ENCODE measurements around the gene TBX19.

TBX19 gene

GRCh38 chr1:168297019-168297730, 16.5 kb downstream of the TBX19 start:
- Histone ChIP-seq H3K4me3 (ENCODE audit: low read length in 2 of 2) (no peak overlapping the region), H3K9ac (ENCODE audit: low read length in 2 of 2) (no peak overlapping the region), H3K27me3 (ENCODE audit: control insufficient read depth in 1 of 2, insufficient read depth in 2 of 2, low read length in 2 of 2) (no peaks in the 10 kb centered on the region), H3K27ac (ENCODE audit: low read length) (no peak overlapping the region), H3K9me3 (ENCODE audit: control insufficient read depth in 2 of 2, low read length in 2 of 2) (no peaks in the 10 kb centered on the region), H3K36me3 (ENCODE audit: control insufficient read depth in 2 of 2, insufficient read depth in 2 of 2, low read length in 2 of 2) (no peaks in the 10 kb centered on the region), H3K4me1 (ENCODE audit: control insufficient read depth, insufficient read depth, low read length) (peaks cover 2% of the 10 kb centered on the region)

DNA sequence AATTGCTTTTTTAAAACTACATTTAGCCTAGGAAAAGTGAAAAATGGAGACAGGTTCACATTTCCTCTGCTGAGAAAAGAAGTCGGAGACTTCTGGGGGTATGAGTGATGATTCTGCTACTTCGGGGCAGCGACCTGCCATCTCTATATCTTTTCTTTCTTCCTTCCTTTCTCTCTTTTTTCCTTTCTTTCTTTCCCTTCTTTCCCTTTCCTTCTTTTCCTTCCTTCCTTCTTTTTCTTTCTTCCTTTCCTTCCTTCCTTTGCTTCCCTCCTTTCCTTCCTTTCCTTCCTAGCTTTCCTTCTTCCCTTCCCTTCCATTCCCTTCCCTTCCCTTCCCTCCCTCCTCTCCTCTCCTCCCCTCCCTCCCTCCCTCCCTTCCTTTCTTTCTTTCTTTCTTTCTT, 17.8 kb downstream of the TBX19 start:
- Histone ChIP-seq H3K4me1 (ENCODE audit: control insufficient read depth, insufficient read depth, low read length) (no peaks in the 10 kb centered on the region), H3K27me3 (ENCODE audit: control insufficient read depth in 1 of 2, insufficient read depth in 2 of 2, low read length in 2 of 2) (no peaks in the 10 kb centered on the region), H3K4me3 (ENCODE audit: low read length in 2 of 2) (no peak overlapping the region), H3K9me3 (ENCODE audit: control insufficient read depth in 2 of 2, low read length in 2 of 2) (no peaks in the 10 kb centered on the region), H3K27ac (ENCODE audit: low read length) (no peak overlapping the region), H3K36me3 (ENCODE audit: control insufficient read depth in 2 of 2, insufficient read depth in 2 of 2, low read length in 2 of 2) (no peaks in the 10 kb centered on the region), H3K9ac (ENCODE audit: low read length in 2 of 2) (no peak overlapping the region)

- H3K27ac ChIP-seq (ENCODE audit: low read length): no peak overlapping the region
- H3K4me1 ChIP-seq (ENCODE audit: control insufficient read depth, insufficient read depth, low read length): no peaks in the 10 kb centered on the region
These were observed 19.9 kb downstream of the TBX19 start for GRCh38 chr1:168300626-168301025.

GRCh38 chr1:168301664-168302320, 21.1 kb downstream of the TBX19 start:
- Histone ChIP-seq H3K27ac (ENCODE audit: low read length) (no peak overlapping the region), H3K9ac (ENCODE audit: low read length in 2 of 2) (no peak overlapping the region), H3K4me1 (ENCODE audit: control insufficient read depth, insufficient read depth, low read length) (no peaks in the 10 kb centered on the region), H3K27me3 (ENCODE audit: control insufficient read depth in 1 of 2, insufficient read depth in 2 of 2, low read length in 2 of 2) (no peaks in the 10 kb centered on the region), H3K4me3 (ENCODE audit: low read length in 2 of 2) (no peak overlapping the region), H3K9me3 (ENCODE audit: control insufficient read depth in 2 of 2, low read length in 2 of 2) (no peaks in the 10 kb centered on the region), H3K36me3 (ENCODE audit: control insufficient read depth in 2 of 2, insufficient read depth in 2 of 2, low read length in 2 of 2) (no peaks in the 10 kb centered on the region)

More at GRCh38 chr1:168300626-168301025, 19.9 kb downstream of the TBX19 start:
- H3K4me3 ChIP-seq (ENCODE audit: low read length in 2 of 2): no peak overlapping the region
- H3K9ac ChIP-seq (ENCODE audit: low read length in 2 of 2): no peak overlapping the region
- no peaks in the 10 kb centered on the region for H3K36me3 ChIP-seq (ENCODE audit: control insufficient read depth in 2 of 2, insufficient read depth in 2 of 2, low read length in 2 of 2)
- H3K27me3 ChIP-seq (ENCODE audit: control insufficient read depth in 1 of 2, insufficient read depth in 2 of 2, low read length in 2 of 2): no peaks in the 10 kb centered on the region
- no peaks in the 10 kb centered on the region for H3K9me3 ChIP-seq (ENCODE audit: control insufficient read depth in 2 of 2, low read length in 2 of 2)

DNA sequence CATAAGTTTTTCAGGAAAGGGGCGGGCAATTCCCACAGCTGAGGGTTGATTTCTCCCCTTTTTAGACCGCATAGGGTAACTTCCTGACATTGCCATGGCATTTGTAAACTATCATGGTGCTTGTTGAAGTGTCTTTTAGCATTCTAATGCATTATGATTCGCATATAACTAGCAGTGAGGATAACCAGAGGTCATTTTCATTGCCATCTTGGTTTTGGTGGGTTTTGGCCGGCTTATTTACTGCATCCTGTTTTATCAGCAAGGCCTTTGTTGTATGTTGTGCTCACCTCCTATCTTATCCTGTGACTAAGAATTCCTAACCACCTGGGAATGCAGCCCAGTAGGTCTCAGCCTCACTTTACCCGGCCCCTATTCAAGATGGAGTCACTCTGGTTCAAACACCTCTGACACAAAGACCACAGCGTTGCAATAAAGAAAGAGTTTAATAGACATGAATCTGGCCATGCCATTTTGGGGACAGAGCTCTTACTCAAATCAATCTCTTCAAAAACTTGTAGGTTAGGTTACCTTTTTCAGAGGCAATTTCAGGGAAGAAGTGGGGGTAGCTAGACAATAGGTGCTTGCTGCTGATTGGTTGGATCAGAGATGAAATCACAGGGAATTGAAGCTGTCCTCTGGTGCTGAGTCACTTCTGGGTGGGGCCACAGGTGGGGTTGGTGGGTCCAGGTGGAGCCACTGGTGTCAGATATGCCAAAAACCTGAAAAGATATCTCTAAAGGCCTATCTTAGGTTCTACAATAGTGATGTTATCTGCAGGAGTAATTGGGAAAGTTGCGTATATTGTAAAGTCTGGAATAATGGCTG, 23.3 kb downstream of the TBX19 start:
- Histone ChIP-seq H3K9me3 (ENCODE audit: control insufficient read depth in 2 of 2, low read length in 2 of 2) (no peaks in the 10 kb centered on the region), H3K27ac (ENCODE audit: low read length) (no peak overlapping the region), H3K9ac (ENCODE audit: low read length in 2 of 2) (no peak overlapping the region), H3K36me3 (ENCODE audit: control insufficient read depth in 2 of 2, insufficient read depth in 2 of 2, low read length in 2 of 2) (peaks cover 0 to 5% of the 10 kb centered on the region in 2 donors), H3K4me1 (ENCODE audit: control insufficient read depth, insufficient read depth, low read length) (no peaks in the 10 kb centered on the region), H3K27me3 (ENCODE audit: control insufficient read depth in 1 of 2, insufficient read depth in 2 of 2, low read length in 2 of 2) (no peaks in the 10 kb centered on the region), H3K4me3 (ENCODE audit: low read length in 2 of 2) (no peak overlapping the region)

DNA sequence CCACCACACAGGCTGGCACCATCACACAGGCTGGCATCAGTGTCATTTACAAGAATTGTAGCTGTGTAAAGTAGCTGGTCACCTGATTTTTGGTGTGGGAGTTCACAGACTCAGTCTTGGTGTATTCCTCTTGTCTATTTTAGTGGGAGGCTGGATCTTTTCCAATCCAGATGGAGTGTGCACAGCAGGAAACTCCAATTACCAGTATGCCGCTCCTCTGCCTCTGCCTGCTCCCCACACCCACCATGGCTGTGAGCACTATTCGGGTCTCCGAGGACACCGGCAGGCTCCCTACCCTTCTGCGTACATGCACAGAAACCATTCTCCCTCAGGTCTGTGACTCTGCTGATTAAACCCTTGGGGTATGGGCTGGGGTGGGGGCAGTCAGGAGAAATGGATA, 24.2 kb downstream of the TBX19 start:
- no peaks in the 10 kb centered on the region for H3K27me3 ChIP-seq (ENCODE audit: control insufficient read depth in 1 of 2, insufficient read depth in 2 of 2, low read length in 2 of 2)
- H3K9ac ChIP-seq (ENCODE audit: low read length in 2 of 2): no peak overlapping the region
- H3K36me3 ChIP-seq (ENCODE audit: control insufficient read depth in 2 of 2, insufficient read depth in 2 of 2, low read length in 2 of 2): peaks cover 0 to 5% of the 10 kb centered on the region in 2 donors
- H3K9me3 ChIP-seq (ENCODE audit: control insufficient read depth in 2 of 2, low read length in 2 of 2): no peaks in the 10 kb centered on the region
- no peak overlapping the region for H3K4me3 ChIP-seq (ENCODE audit: low read length in 2 of 2)
- H3K27ac ChIP-seq (ENCODE audit: low read length): no peak overlapping the region
- H3K4me1 ChIP-seq (ENCODE audit: control insufficient read depth, insufficient read depth, low read length): no peaks in the 10 kb centered on the region

GRCh38 chr1:168312718-168313604, 32.3 kb downstream of the TBX19 start:
- Histone ChIP-seq H3K36me3 (ENCODE audit: control insufficient read depth in 2 of 2, insufficient read depth in 2 of 2, low read length in 2 of 2) (peaks cover 0 to 8% of the 10 kb centered on the region in 2 donors), H3K9ac (ENCODE audit: low read length in 2 of 2) (no peak overlapping the region), H3K9me3 (ENCODE audit: control insufficient read depth in 2 of 2, low read length in 2 of 2) (no peaks in the 10 kb centered on the region), H3K4me3 (ENCODE audit: low read length in 2 of 2) (no peak overlapping the region), H3K27me3 (ENCODE audit: control insufficient read depth in 1 of 2, insufficient read depth in 2 of 2, low read length in 2 of 2) (no peaks in the 10 kb centered on the region), H3K27ac (ENCODE audit: low read length) (no peak overlapping the region), H3K4me1 (ENCODE audit: control insufficient read depth, insufficient read depth, low read length) (no peaks in the 10 kb centered on the region)

DNA sequence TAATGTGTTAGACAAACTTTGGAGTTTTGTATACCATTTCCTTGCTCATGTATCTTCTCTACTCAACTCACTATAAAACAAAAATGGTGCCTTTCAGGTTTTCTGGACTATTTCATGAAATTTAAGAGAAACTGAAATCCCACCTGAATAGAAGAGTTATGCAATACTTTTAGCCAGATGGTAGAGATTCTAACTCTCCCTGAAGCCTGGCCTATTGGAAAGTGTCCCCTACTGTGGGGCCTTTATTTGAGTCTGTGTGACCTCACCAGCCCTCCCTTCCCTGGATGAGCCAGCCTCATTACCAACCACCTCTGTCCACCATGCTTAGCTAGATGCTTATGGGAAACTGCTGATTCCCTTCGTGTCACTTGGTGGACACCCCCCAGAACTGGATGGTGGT, 35.5 kb downstream of the TBX19 start:
- Histone ChIP-seq H3K9ac (ENCODE audit: low read length in 2 of 2) (no peak overlapping the region), H3K9me3 (ENCODE audit: control insufficient read depth in 2 of 2, low read length in 2 of 2) (no peaks in the 10 kb centered on the region), H3K4me3 (ENCODE audit: low read length in 2 of 2) (no peak overlapping the region), H3K27me3 (ENCODE audit: control insufficient read depth in 1 of 2, insufficient read depth in 2 of 2, low read length in 2 of 2) (no peaks in the 10 kb centered on the region), H3K27ac (ENCODE audit: low read length) (no peak overlapping the region), H3K4me1 (ENCODE audit: control insufficient read depth, insufficient read depth, low read length) (no peaks in the 10 kb centered on the region), H3K36me3 (ENCODE audit: control insufficient read depth in 2 of 2, insufficient read depth in 2 of 2, low read length in 2 of 2) (peaks cover 0 to 3% of the 10 kb centered on the region in 2 donors)

DNA sequence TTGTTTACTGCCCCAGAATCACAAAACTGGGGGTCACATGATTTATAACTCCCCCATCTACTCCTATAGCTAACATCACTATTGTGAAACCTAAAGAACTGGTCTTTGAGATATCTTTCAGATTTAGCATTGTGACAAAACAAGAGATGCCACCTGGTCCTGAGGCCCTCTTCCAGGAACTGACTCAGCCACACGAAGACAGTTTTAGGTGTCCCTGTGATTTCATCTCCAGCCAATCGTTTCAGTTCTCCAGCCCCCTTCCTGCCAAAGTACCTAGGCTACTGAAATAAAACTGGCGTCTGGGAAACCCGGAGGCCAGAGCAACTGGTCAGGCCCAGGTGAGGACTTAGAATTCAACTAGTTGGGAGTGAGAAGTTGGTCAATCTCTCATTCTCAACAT, 36.6 kb downstream of the TBX19 start:
- H3K9ac ChIP-seq (ENCODE audit: low read length in 2 of 2): no peak overlapping the region
- H3K9me3 ChIP-seq (ENCODE audit: control insufficient read depth in 2 of 2, low read length in 2 of 2): no peaks in the 10 kb centered on the region
- no peak overlapping the region for H3K4me3 ChIP-seq (ENCODE audit: low read length in 2 of 2)
- H3K27me3 ChIP-seq (ENCODE audit: control insufficient read depth in 1 of 2, insufficient read depth in 2 of 2, low read length in 2 of 2): no peaks in the 10 kb centered on the region
- H3K36me3 ChIP-seq (ENCODE audit: control insufficient read depth in 2 of 2, insufficient read depth in 2 of 2, low read length in 2 of 2): peaks cover 0 to 3% of the 10 kb centered on the region in 2 donors
- no peaks in the 10 kb centered on the region for H3K4me1 ChIP-seq (ENCODE audit: control insufficient read depth, insufficient read depth, low read length)
- H3K27ac ChIP-seq (ENCODE audit: low read length): no peak overlapping the region

GRCh38 chr1:168319691-168320090, 39.0 kb downstream of the TBX19 start:
- H3K36me3 ChIP-seq (ENCODE audit: control insufficient read depth in 2 of 2, insufficient read depth in 2 of 2, low read length in 2 of 2): no peaks in the 10 kb centered on the region

More at GRCh38 chr1:168319691-168320090, 39.0 kb downstream of the TBX19 start:
- Histone ChIP-seq H3K9me3 (ENCODE audit: control insufficient read depth in 2 of 2, low read length in 2 of 2) (no peaks in the 10 kb centered on the region), H3K4me3 (ENCODE audit: low read length in 2 of 2) (no peak overlapping the region), H3K4me1 (ENCODE audit: control insufficient read depth, insufficient read depth, low read length) (no peaks in the 10 kb centered on the region), H3K9ac (ENCODE audit: low read length in 2 of 2) (no peak overlapping the region), H3K27ac (ENCODE audit: low read length) (no peak overlapping the region), H3K27me3 (ENCODE audit: control insufficient read depth in 1 of 2, insufficient read depth in 2 of 2, low read length in 2 of 2) (no peaks in the 10 kb centered on the region)
